ENCODE data around the gene TTC38.

The TTC38 gene

GRCh38 chr22:46340676-46341075, 72.9 kb downstream of the TTC38 start:
- no peak for TF ChIP-seq CTCF (IDR thresholded peaks at IDR 0.05; ENCODE audit: unreplicated experiment in 3 of 3)
- no peak overlapping the region for H3K4me3 Mint-ChIP-seq
- no peak overlapping the region for H3K27ac Mint-ChIP-seq
- peaks cover 16% of the 10 kb centered on the region for H3K4me1 Mint-ChIP-seq
- H3K36me3 Mint-ChIP-seq (ENCODE audit: low read depth), result peaks cover 61% of the 10 kb centered on the region
- no peaks in the 10 kb centered on the region for H3K9me3 Mint-ChIP-seq
- H3K27me3 Mint-ChIP-seq (ENCODE audit: low read depth), result no peaks in the 10 kb centered on the region
